HG02798 (cell line): ENCODE measurements around the gene ADGRA3.
"Not testable (repeated sequence)": the region's sequence is repeated elsewhere in the genome, so short reads cannot be mapped to it uniquely, and the experiment has no call there.

Experiments used
- ATAC-seq: cut with Tn5 transposase; IDR thresholded peaks from one replicate; pipeline ENCODE4 v1.9.1; 2021; ENCODE audit warnings: mild to moderate bottlenecking; ENCODE audit not compliant: unreplicated experiment, poor library complexity

The ADGRA3 gene

GRCh38 chr4:22485737-22486136 lies 30.1 kb downstream of the ADGRA3 start:
- ATAC-seq, result no peak

GRCh38 chr4:22483551-22483981 lies 32.3 kb downstream of the ADGRA3 start:
- no peak for ATAC-seq

DNA sequence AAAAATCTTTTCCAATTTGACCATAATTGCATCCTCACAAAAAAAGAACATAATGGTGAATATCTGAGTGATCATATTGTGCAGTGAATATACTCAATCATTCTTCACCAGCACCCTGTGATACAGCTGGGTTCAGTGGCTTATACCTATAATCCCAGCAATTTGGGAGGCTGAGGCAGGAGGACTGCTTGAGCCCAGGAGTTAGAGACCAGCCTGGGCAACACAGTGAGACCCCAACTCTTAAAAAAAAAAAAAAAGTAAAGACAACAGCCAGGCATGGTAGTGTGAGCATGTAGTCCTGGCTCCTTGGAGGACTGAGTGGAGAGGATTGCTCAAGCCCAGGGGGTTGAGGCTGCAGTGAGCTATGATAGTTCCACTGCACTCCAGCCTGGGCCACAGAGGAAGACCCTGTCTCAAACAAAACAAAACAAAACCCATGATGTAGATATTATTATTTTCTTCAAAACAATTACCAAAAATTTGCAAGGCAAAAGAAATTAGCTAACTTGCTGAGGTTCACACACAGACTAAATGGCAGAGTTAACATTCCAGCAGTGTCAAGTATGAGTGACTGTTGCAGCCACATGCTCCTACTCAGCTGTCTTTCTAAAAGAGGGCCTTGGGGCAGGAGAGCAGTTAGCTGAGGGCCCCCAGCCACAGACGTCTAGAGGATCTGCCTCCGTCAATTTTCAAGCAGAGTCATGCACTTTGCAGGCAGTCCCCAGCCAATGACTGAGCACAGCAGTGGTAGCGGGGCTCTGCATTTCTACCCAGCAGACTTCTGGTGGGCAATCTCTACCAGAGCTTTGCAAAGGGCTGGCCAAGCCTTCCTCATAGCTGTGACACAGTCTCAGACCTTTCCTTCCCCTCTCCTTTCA lies 33.4 kb downstream of the ADGRA3 start:
- no peak for ATAC-seq

DNA sequence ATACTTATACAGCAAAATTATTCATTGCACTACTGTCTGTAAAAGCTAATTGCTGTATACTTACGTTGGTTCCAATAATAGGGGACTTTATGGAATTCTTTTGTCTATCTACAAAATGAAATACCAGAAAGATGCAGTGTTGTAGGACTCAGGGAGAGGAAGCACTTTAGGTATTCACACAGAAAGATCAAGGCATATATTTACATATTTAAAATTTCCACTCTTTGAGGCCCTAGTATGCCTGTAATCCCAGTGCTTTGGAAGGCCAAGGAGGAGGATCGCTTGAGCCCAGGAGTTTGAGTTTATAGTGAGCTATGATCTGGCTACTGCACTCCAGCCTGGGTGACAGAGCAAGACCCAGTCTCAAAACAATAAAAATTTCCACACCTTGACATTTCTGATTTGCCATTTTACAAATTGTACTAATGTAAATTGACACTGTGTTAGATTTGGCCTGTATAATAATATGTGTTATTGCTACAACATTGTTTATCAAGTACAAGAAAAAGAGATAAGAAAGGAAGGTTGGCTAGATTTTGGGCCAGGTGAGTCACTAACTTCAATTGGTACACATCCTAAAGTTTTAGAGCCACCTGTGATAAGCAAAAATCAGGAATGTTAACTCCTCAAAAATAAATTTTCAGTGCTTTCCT lies 35.1 kb downstream of the ADGRA3 start:
- ATAC-seq, result no peak

GRCh38 chr4:22478426-22478825 lies 37.4 kb downstream of the ADGRA3 start:
- no peak for ATAC-seq

GRCh38 chr4:22477813-22478182 lies 38.1 kb downstream of the ADGRA3 start:
- ATAC-seq, result no peak

DNA sequence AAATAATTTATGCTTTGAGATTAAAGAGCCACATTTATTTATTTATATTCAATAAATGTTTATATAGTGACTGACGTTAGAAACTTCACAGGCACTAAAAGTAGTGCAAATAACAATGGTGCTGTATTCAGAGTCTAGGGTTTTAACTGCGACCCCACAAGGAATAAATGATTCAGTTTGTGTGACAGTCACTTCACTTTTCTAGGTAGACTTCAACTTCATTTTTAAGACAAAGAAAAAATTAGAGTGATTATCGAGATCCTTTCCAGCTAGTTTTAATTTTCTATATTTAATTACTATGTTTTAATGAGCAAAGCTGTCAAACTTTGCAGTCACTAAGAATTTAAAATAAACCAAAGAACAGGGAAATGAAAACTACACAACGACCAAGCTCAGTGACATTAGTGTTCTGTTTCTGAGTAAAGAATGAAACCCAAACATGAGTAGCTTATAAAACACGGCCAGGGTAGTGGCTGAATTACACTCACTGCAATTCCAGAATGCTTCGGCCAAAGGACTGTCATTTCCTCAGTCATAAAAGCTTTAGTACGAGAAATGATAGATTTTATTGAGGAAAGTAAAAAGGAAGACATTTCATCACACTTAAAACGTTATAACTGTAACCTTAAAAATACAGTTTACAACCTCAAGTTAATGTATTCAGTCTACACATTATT lies 38.6 kb downstream of the ADGRA3 start:
- no peak for ATAC-seq

DNA sequence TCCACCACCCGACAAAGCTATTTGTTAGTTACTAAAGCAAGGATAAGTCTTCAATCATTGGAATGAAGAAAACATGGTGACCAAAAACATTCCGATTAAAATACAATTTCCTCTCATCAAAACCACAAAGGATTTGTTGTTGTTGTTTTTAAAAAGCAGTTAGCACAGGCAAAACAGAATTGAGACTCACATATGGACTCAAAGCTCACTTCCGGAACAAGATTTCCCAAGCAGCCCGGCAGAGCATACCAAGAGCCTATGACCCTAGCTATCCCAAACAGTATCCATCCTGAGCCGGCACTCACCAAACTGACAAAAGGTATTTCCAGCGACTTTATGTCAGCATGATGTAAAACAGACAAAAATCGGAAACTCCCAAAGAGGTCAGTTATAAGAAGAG lies 39.9 kb downstream of the ADGRA3 start:
- ATAC-seq, result no peak

GRCh38 chr4:22475311-22475646 lies 40.6 kb downstream of the ADGRA3 start:
- not testable (repeated sequence) for ATAC-seq

DNA sequence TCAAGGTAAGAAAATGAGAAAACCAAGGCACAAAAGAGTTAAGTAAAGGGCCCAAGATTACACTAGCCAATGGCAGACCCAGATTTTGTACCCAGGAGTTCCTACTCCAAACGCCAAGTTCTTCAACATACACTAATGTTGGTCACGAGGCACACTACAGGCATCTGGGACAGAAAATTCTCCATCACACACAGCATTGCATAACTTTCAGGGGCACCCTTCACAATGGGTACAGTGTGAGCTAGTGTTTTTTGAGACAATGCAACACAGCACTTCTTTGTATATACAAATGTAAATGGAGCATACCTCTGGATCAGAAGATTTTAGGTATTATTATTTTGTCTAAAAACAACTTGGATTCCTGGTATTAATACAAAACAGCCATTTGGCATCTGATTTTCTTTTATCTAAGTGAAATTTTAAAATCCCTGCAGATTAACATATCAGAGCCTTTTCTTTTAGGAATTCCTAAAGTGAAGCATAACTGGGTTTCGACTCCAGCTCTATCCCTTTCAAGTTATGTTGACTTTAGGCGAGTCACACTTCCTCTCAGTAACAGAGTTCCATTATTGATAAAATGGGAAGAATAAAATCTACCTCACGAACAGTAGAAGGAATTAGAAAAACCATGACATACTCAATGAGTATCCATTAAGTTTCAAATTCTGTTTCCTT lies 41.1 kb downstream of the ADGRA3 start:
- no peak for ATAC-seq

DNA sequence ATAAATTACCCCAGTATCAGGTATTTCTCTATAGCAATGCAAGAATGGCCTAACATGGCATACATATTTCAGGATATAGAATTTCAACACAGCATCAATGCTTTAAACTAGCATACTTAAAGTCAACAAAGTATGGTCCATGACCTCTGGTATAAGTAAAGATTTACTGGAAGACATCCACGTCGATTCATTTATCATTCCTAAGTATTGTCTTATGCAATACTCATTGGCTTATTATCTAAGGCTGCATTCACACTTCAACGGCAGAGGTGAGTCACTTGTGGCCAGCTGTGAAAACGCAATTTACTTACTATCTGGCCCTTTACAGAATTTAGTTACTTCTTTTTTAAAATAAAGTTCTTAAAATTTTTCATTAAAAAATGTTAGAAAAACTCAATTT lies 42.6 kb downstream of the ADGRA3 start:
- ATAC-seq, result no peak

GRCh38 chr4:22471999-22472461 lies 43.8 kb downstream of the ADGRA3 start:
- ATAC-seq, result no peak

DNA sequence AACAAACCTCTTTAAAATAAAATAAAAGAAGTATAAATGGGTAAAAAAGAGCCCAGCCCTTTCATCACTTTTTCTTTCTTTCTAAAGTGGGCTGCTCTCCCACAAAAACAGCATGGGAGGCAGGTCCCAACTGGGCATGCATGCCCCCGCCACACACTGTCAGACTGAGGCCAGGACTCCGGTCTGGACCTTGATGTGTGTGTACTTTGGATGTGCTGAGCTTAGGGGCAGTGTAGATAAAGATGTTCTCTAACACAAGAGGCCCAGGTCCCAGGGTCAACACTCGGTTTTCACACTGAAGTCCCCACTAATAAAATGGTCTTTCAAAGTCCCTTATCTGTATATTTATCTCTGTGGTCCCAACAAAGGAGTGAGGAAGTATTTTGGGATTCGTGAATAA lies 44.4 kb downstream of the ADGRA3 start:
- ATAC-seq, result no peak

DNA sequence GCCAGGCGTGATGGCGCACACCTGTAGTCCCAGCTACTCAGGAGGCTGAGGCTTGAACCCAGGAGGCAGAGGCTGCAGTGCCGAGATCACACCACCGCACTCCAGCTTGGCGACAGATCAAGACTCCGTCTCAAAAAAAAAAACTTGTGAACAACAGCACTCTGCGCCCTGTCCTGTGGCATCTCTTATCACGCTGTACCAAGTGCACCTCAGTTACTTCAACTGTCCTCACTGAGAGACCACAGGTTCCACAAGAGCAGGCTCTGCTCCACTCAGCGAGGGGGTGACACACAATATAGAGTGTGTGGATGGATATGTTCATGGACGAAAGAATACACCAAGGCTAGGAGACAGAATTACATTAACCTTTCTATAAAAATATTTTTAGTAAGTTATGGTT lies 49.3 kb downstream of the ADGRA3 start:
- no peak for ATAC-seq

DNA sequence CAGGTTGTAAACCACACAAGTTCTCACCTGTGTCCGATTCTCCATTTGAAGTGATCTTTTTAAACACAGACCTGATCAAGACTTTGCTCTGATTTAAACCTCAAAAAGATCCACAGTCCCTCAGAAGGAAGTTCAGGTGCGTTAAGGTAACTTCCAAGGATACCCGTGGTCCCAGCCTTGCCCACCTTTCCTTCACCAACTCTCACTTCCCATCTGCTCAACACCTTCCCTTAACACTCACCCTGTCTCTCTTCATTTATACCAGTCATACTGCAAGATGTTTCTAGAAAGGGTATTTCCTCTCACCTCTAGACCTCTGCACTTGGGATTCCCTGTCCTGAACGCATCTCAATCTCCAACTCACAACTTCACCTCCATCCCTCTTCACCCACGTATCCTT lies 49.9 kb downstream of the ADGRA3 start:
- no peak for ATAC-seq

DNA sequence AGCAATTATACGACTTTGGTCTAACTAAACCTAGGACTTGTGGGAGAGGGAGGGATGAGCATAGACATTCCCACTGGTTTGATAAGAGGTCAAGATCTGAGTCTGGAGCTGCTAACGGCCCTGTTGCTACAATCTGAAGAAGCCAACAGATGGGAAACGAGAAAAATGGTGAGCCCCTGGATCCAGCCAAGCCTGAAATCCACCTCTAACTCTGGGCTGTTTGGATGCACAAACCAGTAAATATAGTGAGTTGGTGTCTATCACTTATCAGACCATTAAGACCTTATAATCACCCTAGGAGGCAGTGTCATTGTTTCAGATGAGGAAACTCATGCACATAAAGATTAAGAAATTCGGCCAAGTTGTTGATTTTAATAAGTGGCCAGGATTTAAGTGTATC lies 50.5 kb downstream of the ADGRA3 start:
- ATAC-seq, result no peak

DNA sequence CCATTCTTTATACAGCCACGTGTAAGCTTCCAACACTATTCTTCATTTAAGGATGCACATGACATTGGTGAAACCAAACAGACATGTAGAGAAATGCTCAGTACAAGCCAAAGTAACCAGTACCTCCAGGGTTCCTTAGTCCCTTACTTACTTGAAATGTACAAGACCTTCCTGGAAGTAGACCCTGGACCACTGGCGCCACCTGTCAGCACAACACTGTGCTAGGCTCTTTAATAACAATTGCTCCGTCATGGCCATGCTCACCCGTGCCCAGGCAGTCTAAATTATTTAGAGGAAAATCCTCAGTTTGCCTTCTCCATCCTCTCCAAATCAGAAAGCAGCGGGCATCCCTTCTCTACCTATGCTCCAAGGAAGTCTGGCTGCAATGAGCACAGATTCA lies 52.7 kb downstream of the ADGRA3 start:
- peak; percentile 25 for ATAC-seq

DNA sequence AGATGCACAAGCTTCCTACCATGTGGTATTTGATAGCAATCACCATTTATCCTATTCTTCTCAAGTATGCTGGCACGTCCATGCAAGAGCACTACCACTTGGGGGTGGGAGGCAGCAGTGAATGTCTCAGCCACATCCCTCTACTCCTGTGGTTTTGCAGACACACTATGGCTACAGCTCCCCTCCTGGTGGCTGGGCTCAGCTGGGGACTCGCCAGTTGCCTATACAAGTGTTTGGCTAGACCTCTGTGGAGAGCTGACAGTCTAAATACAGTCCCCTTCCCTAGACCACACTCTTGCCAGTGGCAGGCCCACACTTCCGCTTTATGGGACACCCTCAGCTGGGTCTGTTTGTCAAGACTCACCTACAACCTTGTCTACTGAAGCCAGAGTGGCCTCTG lies 53.2 kb downstream of the ADGRA3 start:
- peak; percentile 39 for ATAC-seq

GRCh38 chr4:22460266-22460665 lies 55.6 kb downstream of the ADGRA3 start:
- ATAC-seq, result no peak

DNA sequence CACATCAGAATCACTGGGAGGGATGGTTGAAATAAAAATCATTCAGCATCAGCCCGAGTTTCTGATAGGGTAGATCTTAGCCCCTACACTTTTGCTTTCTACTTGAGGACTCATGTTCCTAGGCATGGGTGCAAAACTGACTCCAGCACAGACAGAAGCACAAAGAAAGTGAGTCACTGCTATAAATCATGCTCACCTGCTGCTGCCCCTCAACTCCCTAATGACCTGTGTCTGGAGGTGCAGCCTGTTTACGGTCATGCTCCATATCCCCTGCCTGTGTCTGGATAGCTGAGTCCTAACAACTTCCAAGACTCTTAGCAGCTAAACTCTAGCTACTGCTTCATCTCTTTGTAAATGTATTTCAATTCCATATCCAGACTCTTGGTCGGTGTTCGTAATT lies 57.8 kb downstream of the ADGRA3 start:
- ATAC-seq, result no peak

DNA sequence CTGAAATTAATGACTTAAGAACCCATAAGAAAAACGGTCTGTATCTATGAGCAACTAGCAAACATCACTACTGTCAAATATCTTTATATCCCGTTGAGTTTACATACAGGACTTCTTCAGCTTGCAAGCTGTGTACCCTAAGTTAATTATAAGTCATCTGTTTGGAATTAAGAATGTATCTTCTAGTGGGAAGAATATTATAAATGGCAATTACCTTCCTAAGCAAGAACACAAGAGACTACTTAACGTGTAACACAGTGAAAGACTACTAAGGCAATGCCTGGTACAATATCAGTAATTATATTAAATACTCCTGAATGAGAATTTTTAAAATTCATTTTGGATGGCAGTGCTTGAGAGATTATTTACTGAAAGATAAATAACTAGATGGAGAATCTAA lies 58.5 kb downstream of the ADGRA3 start:
- ATAC-seq, result no peak
